SW480 (cell line): ENCODE results near the gene RHO.

Source experiments
- DNase-seq: peaks from one replicate; pipeline ENCODE4 v3.0.0-alpha.2; 2016; ENCODE audit warnings: low spot score

RHO gene

DNA sequence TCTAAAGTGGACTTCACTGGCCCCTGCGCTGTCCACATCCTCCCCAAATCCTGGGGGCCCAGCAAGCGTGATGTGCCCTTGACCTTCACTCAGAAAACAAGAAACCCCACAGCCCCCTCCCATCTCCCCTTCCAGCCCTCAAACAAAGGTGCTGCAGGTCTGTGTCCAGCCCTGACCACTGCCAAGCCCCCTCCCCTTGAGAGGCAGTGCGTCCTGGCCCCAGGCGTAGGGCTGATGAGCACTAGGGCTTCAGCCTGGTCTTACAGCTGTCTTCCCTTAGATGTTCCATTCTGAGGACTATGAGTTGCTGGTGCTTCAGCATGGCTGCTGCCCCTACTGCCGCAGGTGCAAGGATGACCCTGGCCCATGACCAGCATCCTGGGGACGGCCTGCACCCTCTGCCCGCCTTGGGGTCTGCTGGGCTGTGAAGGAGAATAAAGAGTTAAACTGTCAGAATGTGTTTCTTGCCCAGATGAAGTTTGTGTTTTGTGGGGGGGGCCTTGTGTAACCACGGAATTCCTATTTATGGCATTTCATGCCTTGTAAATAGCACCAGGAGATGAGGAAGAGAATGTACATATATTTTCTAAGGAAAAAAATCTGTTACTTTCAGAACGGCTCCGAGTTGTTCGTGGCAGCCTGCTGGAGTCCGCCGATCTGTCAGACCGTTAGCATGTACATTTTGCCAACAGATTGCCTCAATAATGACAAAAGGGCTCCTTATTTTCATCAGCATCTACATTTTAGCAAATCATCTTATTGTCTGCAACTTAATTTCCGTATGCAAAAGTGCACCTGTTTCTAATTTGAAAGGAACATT is 8.3 kb upstream of the RHO start:
- DNase-seq, result no peak

DNA sequence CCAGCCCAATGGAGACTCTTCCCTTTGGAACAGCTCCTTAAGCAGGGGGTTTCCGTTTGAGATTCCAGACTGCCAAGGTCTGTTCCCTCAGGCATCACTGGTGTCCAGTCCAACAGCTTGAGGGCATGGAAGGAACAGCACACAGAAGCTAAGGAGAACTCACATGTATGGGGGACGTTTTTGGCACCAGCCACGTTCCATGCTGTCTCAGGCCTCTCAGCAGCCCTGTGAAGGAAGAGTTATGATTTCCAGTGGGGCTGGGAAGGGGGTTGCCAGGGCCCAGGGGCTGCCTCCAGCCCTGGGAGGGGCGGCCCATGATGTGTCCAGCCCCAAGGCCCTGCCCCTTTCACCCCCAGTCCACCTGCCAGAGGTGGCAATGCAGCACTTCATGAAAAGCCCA is 7.5 kb upstream of the RHO start:
- no peak for DNase-seq

DNA sequence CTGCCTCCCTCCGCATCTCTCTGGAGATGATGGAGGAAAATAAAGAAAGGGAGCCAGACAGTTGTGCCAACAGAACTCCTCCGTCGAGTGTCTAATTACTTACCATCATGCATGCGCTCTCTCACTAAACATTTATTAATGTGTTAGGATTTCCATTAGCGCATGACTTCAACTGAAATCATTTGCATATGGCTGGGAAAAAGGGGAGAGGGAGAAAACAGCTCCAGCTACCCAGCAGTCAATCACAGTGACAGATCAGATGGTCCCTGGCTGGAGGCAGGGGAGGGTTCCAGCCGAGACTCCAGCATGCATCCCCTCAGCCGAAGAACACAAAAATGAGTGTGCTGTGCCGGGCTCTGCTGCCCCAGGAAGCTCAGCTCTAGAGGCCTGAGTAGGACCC is 6.8 kb upstream of the RHO start:
- no peak for DNase-seq

DNA sequence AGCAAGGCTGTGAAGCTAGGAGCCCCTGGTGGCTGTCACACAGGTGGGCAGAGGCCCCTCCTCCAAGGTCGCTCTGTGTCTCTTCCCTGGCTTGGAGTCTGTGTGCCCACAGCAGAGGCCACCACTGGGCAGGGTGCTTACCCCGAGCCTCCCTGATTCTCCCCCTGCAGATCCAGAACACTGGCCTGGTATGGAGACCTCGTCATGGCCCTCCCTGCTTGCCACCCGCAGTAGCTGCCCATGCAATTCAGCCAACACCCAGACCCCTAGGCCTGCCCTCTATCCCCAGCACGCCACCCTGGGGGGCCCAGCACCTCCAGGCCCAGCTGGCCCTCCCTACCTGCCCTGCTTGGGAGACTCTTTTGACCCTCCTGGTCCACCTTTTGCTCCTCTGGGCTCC is 5.5 kb upstream of the RHO start:
- DNase-seq, result no peak

DNA sequence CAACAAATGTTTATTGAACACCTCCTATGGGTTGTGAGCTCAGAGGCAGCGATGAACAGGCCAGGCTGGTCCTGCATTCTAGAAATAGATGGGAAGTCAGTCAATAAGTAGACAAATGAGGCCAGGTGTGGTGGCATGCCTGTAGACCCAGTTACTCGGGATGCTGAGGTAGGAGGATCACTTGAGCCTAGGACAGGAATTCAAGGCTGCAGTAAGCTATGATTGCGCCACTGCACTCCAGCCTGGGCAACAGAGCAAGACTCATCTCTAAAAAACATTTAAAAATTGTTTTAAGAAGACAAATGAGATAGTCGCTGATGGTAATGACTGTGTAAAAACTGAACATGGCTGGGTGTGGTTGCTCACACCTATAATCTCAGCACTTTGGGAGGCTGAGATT is 4.4 kb upstream of the RHO start:
- DNase-seq, result no peak

DNA sequence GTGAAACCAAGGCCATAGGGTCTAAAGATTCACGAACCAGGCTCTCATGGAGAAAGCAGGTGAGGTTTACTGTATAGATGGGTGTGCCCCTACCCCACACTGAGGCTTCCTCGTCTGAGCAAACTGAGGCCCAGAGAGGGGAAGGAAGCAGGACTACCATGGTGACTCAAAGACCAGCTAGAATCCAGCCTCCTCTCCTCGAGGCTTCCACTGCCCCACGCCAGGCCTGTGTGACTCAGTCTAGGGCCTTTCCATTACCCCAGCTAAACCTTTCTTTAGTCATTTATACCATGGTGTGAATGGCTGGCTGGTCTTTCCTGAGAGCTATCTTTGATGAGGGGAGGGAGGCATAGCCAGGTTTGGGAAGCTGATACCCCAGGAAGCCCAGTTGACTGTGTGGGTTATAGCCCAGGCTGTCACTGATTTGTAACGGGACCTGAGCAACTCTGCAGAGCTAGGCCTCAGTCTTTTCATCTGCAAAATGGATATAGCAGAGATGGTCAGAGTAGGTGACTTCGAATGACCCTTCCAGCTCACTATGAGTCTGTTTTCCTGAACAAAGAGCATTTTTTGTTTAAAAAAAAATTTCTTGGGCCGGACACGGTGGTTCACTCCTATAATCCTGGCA is 3.0 kb upstream of the RHO start:
- no peak for DNase-seq

DNA sequence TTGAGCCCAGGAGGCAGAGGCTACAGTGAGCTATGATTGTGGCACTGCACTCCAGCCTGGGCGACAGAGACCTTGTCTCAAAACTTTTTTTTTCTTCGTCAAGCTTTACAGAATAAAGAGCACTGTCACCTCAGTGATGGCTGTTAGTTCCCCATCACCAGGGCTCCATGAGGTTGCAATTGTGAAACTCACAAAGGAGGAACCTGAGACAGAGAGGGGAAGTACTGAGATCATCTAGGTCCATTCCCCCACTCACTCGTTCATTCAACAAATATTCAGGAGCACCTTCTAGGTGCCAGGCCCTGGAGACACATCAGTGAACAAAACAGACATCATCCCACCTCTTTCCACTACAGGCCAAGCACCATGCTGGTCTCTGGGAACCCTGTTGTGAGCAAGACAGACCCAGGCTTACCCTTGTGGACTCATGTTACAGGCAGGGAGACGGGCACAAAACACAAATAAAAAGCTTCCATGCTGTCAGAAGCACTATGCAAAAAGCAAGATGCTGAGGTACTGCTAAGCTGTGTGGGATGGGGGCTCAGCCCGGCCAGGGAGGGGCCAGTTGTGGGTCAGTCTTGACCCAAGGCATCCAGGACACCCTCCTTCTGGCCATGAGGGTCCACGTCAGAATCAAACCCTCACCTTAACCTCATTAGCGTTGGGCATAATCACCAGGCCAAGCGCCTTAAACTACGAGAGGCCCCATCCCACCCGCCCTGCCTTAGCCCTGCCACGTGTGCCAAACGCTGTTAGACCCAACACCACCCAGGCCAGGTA is 2.1 kb upstream of the RHO start:
- no peak for DNase-seq

DNA sequence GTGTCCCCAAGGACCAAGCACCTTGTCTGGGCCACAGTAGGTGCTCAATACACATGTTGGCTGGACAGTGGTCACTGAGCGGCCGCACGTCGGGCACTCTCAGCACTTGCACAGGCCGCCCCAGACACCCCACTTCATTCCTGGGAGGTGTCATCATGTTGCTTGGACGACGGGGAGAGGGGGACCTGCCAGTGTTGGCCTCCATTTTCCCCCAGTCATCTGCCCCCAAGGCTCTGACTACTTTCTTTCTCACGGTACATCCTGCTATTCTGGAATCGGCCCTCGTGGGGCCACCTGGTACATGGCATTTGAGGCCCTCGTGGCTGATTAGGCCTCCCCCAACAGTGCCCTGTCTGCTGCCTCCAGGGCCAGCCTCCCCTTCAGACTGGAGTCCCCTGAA is 1.2 kb upstream of the RHO start:
- no peak for DNase-seq

DNA sequence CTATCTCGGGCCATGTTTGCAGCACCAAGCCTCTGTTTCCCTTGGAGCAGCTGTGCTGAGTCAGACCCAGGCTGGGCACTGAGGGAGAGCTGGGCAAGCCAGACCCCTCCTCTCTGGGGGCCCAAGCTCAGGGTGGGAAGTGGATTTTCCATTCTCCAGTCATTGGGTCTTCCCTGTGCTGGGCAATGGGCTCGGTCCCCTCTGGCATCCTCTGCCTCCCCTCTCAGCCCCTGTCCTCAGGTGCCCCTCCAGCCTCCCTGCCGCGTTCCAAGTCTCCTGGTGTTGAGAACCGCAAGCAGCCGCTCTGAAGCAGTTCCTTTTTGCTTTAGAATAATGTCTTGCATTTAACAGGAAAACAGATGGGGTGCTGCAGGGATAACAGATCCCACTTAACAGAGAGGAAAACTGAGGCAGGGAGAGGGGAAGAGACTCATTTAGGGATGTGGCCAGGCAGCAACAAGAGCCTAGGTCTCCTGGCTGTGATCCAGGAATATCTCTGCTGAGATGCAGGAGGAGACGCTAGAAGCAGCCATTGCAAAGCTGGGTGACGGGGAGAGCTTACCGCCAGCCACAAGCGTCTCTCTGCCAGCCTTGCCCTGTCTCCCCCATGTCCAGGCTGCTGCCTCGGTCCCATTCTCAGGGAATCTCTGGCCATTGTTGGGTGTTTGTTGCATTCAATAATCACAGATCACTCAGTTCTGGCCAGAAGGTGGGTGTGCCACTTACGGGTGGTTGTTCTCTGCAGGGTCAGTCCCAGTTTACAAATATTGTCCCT is 1.2 kb downstream of the RHO start:
- no peak for DNase-seq

DNA sequence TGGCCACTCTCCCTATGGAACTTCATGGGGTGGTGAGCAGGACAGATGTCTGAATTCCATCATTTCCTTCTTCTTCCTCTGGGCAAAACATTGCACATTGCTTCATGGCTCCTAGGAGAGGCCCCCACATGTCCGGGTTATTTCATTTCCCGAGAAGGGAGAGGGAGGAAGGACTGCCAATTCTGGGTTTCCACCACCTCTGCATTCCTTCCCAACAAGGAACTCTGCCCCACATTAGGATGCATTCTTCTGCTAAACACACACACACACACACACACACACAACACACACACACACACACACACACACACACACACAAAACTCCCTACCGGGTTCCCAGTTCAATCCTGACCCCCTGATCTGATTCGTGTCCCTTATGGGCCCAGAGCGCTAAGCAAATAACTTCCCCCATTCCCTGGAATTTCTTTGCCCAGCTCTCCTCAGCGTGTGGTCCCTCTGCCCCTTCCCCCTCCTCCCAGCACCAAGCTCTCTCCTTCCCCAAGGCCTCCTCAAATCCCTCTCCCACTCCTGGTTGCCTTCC is 1.9 kb downstream of the RHO start:
- DNase-seq, result no peak

DNA sequence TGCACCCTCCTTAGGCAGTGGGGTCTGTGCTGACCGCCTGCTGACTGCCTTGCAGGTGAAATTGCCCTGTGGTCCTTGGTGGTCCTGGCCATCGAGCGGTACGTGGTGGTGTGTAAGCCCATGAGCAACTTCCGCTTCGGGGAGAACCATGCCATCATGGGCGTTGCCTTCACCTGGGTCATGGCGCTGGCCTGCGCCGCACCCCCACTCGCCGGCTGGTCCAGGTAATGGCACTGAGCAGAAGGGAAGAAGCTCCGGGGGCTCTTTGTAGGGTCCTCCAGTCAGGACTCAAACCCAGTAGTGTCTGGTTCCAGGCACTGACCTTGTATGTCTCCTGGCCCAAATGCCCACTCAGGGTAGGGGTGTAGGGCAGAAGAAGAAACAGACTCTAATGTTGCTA is 2.4 kb downstream of the RHO start:
- no peak for DNase-seq

DNA sequence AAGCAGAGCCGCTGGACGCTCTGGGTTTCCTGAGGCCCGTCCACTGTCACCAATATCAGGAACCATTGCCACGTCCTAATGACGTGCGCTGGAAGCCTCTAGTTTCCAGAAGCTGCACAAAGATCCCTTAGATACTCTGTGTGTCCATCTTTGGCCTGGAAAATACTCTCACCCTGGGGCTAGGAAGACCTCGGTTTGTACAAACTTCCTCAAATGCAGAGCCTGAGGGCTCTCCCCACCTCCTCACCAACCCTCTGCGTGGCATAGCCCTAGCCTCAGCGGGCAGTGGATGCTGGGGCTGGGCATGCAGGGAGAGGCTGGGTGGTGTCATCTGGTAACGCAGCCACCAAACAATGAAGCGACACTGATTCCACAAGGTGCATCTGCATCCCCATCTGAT is 3.3 kb downstream of the RHO start:
- no peak for DNase-seq

DNA sequence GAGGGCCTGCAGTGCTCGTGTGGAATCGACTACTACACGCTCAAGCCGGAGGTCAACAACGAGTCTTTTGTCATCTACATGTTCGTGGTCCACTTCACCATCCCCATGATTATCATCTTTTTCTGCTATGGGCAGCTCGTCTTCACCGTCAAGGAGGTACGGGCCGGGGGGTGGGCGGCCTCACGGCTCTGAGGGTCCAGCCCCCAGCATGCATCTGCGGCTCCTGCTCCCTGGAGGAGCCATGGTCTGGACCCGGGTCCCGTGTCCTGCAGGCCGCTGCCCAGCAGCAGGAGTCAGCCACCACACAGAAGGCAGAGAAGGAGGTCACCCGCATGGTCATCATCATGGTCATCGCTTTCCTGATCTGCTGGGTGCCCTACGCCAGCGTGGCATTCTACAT is 3.8 kb downstream of the RHO start:
- DNase-seq, result no peak

DNA sequence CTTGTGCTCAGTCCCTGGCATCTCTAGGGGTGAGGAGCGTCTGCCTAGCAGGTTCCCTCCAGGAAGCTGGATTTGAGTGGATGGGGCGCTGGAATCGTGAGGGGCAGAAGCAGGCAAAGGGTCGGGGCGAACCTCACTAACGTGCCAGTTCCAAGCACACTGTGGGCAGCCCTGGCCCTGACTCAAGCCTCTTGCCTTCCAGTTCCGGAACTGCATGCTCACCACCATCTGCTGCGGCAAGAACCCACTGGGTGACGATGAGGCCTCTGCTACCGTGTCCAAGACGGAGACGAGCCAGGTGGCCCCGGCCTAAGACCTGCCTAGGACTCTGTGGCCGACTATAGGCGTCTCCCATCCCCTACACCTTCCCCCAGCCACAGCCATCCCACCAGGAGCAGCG is 5.0 kb downstream of the RHO start:
- no peak for DNase-seq

DNA sequence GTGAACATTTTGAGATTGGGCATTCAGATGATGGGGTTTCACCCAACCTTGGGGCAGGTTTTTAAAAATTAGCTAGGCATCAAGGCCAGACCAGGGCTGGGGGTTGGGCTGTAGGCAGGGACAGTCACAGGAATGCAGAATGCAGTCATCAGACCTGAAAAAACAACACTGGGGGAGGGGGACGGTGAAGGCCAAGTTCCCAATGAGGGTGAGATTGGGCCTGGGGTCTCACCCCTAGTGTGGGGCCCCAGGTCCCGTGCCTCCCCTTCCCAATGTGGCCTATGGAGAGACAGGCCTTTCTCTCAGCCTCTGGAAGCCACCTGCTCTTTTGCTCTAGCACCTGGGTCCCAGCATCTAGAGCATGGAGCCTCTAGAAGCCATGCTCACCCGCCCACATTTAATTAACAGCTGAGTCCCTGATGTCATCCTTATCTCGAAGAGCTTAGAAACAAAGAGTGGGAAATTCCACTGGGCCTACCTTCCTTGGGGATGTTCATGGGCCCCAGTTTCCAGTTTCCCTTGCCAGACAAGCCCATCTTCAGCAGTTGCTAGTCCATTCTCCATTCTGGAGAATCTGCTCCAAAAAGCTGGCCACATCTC is 6.1 kb downstream of the RHO start:
- no peak for DNase-seq

DNA sequence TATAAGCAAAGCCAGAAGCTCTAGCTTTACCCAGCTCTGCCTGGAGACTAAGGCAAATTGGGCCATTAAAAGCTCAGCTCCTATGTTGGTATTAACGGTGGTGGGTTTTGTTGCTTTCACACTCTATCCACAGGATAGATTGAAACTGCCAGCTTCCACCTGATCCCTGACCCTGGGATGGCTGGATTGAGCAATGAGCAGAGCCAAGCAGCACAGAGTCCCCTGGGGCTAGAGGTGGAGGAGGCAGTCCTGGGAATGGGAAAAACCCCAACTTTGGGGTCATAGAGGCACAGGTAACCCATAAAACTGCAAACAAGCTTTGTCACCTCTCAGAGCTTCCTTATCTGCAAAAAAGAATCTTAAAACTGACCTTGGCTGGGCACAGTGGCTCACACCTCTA is 6.6 kb downstream of the RHO start:
- no peak for DNase-seq

DNA sequence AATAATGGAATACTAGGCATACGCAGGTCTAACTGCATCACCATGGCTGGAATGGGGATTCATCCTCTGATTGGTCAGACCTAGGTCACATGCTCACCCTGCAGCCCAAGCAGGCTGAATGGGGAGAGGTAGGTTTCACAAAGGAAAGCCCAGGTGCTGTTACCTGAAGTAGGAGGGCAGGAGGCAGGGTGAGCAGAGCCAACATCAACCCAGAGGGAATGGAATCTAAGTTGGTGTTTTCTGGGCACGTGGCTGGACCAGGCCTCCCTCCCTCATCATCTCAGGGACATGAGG is 7.9 kb downstream of the RHO start:
- DNase-seq, result no peak

DNA sequence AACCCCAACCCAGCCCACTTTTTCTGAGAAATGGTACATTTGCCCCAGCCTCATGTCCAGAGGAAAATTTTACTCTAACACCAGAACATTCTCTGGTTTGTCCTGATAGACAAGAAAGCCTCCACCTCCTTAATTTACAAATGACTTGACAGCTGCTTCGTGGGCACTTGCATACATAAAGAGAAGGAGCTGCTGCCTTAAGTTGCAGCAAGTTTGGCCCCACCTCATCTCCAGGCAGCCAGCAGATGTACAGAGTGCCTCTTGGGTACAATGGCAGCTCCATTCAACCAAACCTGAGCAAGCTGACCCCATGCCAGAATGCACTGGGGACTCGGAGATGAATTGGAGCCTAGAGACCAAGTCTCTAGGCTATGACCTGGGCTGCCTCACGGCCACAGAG is 8.4 kb downstream of the RHO start:
- no peak for DNase-seq

DNA sequence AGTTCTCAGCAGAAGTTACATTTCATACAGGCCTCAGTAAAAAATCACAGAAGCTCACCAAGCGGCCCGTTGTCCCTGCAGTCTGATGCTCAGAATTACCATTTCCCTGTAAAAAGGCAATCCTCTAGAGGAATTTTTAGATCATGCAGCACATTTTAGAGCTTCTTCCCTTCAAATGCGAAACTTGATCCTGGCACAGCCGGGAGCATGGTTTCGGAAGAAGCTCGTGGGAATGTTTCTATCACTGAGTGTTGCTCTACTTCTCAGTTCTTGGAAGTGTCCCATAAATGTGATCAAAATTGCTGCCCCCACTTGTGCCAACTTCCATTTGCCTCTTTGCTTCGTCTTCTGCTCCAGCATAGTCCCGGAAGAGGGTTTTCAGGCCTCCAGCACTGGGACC is 10.8 kb downstream of the RHO start:
- DNase-seq, result no peak

DNA sequence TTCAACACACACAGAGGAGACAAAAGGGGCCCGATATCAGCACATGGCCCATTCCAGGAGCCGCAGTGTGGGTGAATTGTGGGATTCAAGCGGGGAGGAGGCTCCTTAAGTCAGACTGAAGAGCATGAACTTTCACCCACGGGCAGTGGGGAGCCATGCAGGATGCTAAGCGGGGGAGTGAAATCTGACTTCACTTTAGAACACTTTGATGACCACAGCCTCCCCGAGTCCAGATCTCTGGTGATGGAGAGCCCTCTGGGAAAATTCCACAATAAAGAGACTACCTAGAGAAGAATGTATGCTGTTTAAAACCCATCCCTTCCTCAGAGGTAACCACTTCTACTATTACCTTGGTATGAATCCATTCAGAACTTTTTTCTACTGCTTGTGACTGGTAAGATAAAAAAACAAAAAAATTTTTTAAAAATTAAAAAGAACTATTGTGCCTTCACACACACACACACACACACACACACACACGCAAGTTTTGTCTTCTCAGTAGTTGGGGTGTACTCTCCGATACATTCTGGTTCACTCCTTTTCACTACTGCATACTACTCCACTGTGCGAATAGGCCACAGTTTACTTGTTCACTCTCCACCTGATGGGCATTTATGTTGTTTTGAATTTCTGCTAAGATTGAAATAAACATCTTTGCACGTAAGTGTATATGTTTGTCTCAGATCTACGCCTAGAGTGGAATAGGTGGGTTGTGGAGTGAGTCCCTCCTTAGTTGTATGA is 12.5 kb downstream of the RHO start:
- DNase-seq, result no peak

DNA sequence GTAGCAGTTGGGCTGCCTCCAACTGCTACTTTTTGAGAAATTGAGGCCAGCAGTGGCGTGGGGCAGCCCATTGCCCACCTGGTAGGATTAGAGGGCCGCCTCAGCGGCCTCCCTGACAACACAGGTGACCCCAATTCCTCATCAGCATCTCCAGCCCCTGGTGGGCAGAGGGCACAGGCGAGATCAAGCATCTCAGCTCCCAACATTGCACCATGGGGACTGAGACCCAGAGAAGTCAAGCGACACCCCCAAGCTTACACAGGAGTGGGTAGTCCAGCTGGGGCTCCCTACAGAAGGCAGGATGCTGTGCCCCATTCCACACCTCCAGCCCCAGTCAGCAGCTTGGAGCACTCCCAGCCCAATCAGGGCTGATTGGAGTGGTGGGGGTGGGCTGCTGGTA is 14.3 kb downstream of the RHO start:
- DNase-seq, result no peak
